ENCODE measurements around the gene SMIM45.

SMIM45 gene

GRCh38 chr22:41976961-41977566 lies 25.1 kb downstream of the SMIM45 start:
- no peaks in the 10 kb centered on the region for H3K9me2 ChIP-seq (replicated peaks; ENCODE audit: low read length)
- CTCF ChIA-PET, result no interaction called here
- DNase-seq (no peak), ATAC-seq (no peak; the same call in 1 of the 2 replicates)
- POLR2A ChIA-PET (ENCODE audit: unreplicated experiment), result no interaction called here
- no peaks in the 10 kb centered on the region for H3K79me2 ChIP-seq (ENCODE audit: low read length)
- H3K4me2 ChIP-seq (ENCODE audit: low read length), result peak overlapping the region; percentile 74
- no peaks in the 10 kb centered on the region for H3K4me1 ChIP-seq (ENCODE audit: insufficient read depth, low read length)
- H3K27ac ChIP-seq (ENCODE audit: low read length), result no peak overlapping the region
- intact Hi-C loops (cut with micrococcal nuclease), result no loop called here
- H4K20me1 ChIP-seq (ENCODE audit: low read length), result no peaks in the 10 kb centered on the region
- H3F3A ChIP-seq (ENCODE audit: low read length, unreplicated experiment), result no peaks in the 10 kb centered on the region
- H3K4me3 ChIP-seq (ENCODE audit: low read length), result peak overlapping the region; percentile 58; the same call in 1 of the 2 replicates
- TF ChIP-seq EZH2 (IDR thresholded peaks at IDR 0.05; ENCODE audit: low read length, unreplicated experiment) (no peak), EZH2phosphoT487 (IDR thresholded peaks at IDR 0.05; ENCODE audit: borderline replicate concordance, low read length) (no peak)
- TF ChIP-seq, protein P1, sequence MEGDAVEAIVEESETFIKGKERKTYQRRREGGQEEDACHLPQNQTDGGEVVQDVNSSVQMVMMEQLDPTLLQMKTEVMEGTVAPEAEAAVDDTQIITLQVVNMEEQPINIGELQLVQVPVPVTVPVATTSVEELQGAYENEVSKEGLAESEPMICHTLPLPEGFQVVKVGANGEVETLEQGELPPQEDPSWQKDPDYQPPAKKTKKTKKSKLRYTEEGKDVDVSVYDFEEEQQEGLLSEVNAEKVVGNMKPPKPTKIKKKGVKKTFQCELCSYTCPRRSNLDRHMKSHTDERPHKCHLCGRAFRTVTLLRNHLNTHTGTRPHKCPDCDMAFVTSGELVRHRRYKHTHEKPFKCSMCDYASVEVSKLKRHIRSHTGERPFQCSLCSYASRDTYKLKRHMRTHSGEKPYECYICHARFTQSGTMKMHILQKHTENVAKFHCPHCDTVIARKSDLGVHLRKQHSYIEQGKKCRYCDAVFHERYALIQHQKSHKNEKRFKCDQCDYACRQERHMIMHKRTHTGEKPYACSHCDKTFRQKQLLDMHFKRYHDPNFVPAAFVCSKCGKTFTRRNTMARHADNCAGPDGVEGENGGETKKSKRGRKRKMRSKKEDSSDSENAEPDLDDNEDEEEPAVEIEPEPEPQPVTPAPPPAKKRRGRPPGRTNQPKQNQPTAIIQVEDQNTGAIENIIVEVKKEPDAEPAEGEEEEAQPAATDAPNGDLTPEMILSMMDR (conservative IDR thresholded peaks at IDR 0.05; ENCODE audit: low read depth, low read length), result no peak
- BruUV-seq (replicated peaks), result no TSS peak
- H3K36me3 ChIP-seq (ENCODE audit: low read depth, low read length), result no peaks in the 10 kb centered on the region
- H2AFZ ChIP-seq (ENCODE audit: low read length), result peak overlapping the region; percentile 42; the same call in 1 of the 2 replicates
- H3K27me3 ChIP-seq (ENCODE audit: low read length), result peaks cover 16% of the 10 kb centered on the region
- H3K9ac ChIP-seq (ENCODE audit: low read length), result no peak overlapping the region
- H3K9me3 ChIP-seq (ENCODE audit: low read length), result no peaks in the 10 kb centered on the region

- ChIA-PET CTCF (no interaction called here), POLR2A (ENCODE audit: unreplicated experiment) (no interaction called here)
- Histone ChIP-seq H3K9me2 (replicated peaks; ENCODE audit: low read length) (no peaks in the 10 kb centered on the region), H3F3A (ENCODE audit: low read length, unreplicated experiment) (no peaks in the 10 kb centered on the region), H3K36me3 (ENCODE audit: low read depth, low read length) (no peaks in the 10 kb centered on the region), H3K9ac (ENCODE audit: low read length) (no peak overlapping the region), H2AFZ (ENCODE audit: low read length) (no peak overlapping the region), H3K4me1 (ENCODE audit: insufficient read depth, low read length) (no peaks in the 10 kb centered on the region), H3K79me2 (ENCODE audit: low read length) (no peaks in the 10 kb centered on the region), H3K9me3 (ENCODE audit: low read length) (no peaks in the 10 kb centered on the region), H3K4me3 (ENCODE audit: low read length) (no peak overlapping the region), H3K4me2 (ENCODE audit: low read length) (no peak overlapping the region), H3K27me3 (ENCODE audit: low read length) (peaks cover 16% of the 10 kb centered on the region), H3K27ac (ENCODE audit: low read length) (no peak overlapping the region), H4K20me1 (ENCODE audit: low read length) (no peaks in the 10 kb centered on the region)
- ATAC-seq, result no peak
- intact Hi-C loops (cut with micrococcal nuclease), result no loop called here
- TF ChIP-seq, protein P1 (conservative IDR thresholded peaks at IDR 0.05; ENCODE audit: low read depth, low read length), result no peak
- no peak for TF ChIP-seq EZH2phosphoT487 (IDR thresholded peaks at IDR 0.05; ENCODE audit: borderline replicate concordance, low read length)
- no peak for TF ChIP-seq EZH2 (IDR thresholded peaks at IDR 0.05; ENCODE audit: low read length, unreplicated experiment)
- no TSS peak for BruUV-seq (replicated peaks)
- no peak for DNase-seq
These were observed 26.8 kb downstream of the SMIM45 start for GRCh38 chr22:41978732-41979131.

DNA sequence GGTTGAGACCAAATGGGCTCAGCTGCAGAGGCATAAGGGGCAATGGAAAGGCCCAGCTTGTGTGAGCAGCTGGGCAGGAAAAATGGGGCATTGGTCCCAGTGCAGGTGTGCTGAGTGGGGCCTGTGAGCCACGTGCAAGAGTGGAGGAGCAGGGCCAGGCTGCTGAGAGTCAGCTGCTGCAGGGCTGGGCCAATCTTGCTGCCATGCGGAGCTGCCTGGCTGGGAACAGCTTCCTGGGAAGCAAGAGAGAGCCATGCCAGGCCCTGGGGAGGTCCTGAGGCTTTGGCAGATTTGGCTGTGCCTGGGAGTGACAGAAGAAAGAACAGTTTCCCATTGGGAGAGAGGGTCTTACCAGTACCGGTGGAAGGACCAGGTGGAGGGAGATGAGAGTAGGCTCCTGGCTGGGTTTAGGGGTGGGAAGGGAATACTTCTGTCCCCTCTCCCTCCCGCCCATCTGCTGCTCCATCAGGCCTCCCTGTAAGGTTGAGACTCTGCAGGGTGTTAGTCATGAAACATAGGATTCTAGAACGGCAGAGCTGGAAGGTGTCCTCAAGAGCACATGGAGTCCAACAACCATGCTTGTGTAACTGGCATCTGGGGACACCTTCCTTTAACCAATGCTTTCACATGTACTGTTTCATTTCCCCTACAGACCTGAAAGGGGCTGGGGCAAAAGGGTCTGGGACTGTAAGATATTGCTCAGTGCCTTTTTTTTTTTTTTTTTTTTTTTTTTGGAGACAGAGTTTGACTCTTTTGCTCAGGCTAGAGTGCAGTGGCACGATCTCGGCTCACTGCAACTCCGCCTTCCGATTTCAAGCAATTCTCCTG lies 27.7 kb downstream of the SMIM45 start:
- Histone ChIP-seq H3K36me3 (ENCODE audit: low read depth, low read length) (no peaks in the 10 kb centered on the region), H3K9me2 (replicated peaks; ENCODE audit: low read length) (no peaks in the 10 kb centered on the region), H3K4me3 (ENCODE audit: low read length) (no peak overlapping the region), H3K9me3 (ENCODE audit: low read length) (no peaks in the 10 kb centered on the region), H2AFZ (ENCODE audit: low read length) (no peak overlapping the region), H3K9ac (ENCODE audit: low read length) (no peak overlapping the region), H3K27me3 (ENCODE audit: low read length) (peaks cover 16% of the 10 kb centered on the region), H3K4me2 (ENCODE audit: low read length) (no peak overlapping the region), H3K79me2 (ENCODE audit: low read length) (no peaks in the 10 kb centered on the region), H3K27ac (ENCODE audit: low read length) (no peak overlapping the region), H4K20me1 (ENCODE audit: low read length) (no peaks in the 10 kb centered on the region), H3K4me1 (ENCODE audit: insufficient read depth, low read length) (no peaks in the 10 kb centered on the region), H3F3A (ENCODE audit: low read length, unreplicated experiment) (no peaks in the 10 kb centered on the region)
- no TSS peak for BruUV-seq (replicated peaks)
- TF ChIP-seq, protein P1 (conservative IDR thresholded peaks at IDR 0.05; ENCODE audit: low read depth, low read length), result no peak
- TF ChIP-seq EZH2phosphoT487 (IDR thresholded peaks at IDR 0.05; ENCODE audit: borderline replicate concordance, low read length), result no peak
- no peak for TF ChIP-seq EZH2 (IDR thresholded peaks at IDR 0.05; ENCODE audit: low read length, unreplicated experiment)
- ATAC-seq (no peak), DNase-seq (no peak)
- intact Hi-C loops (cut with micrococcal nuclease), result no loop called here
- POLR2A ChIA-PET (ENCODE audit: unreplicated experiment), result no interaction called here
- CTCF ChIA-PET, result no interaction called here

Measured in PC-3 (cell line).